Cardiac muscle cell (in vitro differentiated cells and primary cell): ENCODE results near the gene ITGAV. TPM values are rescaled to one million over a fixed set of nuclear protein-coding genes. Genes with fewer than 3 reads are reported as not detected.

Experiments
- DNase-seq, 2 donors: peaks; one replicate each; pipeline versions ENCODE4 v3.0.0 to v3.0.0-alpha.2; 2010 to 2017; ENCODE audit warnings: low read depth in 1 of 2, low spot score in 1 of 2
- H3K27ac ChIP-seq: fragments of 200-600 bp; sonication (generic); 2 replicates; pipeline ENCODE4 v1.5.1; 2016
- H3K27me3 ChIP-seq: fragments of 200-600 bp; sonication (generic); 2 replicates; pipeline ENCODE4 v1.6.0; 2016; ENCODE audit warnings: control low read depth
- H3K36me3 ChIP-seq: fragments of 200-600 bp; sonication (generic); 2 replicates; pipeline ENCODE4 v1.5.1; 2016; ENCODE audit warnings: control low read depth
- H3K4me1 ChIP-seq: fragments of 200-600 bp; sonication (generic); 2 replicates; pipeline ENCODE4 v1.8.1; 2017; ENCODE audit warnings: low read depth, mild to moderate bottlenecking, mixed run types
- H3K4me3 ChIP-seq: fragments of 200-600 bp; sonication (generic); 2 replicates; pipeline ENCODE4 v1.5.1; 2016; ENCODE audit warnings: mild to moderate bottlenecking
- H3K9me3 ChIP-seq: fragments of 200-600 bp; sonication (generic); 2 replicates; pipeline ENCODE4 v1.5.1; 2017; ENCODE audit warnings: low read depth, mild to moderate bottlenecking, control low read depth
- CTCF ChIP-seq: IDR thresholded peaks from 2 replicates; pipeline ENCODE4 v1.5.1; 2012; ENCODE audit warnings: low read depth, mild to moderate bottlenecking, low read length
- polyA plus RNA-seq: library from polyadenylated mRNA; unstranded; fragments of >200 nt; fragmentation: Nextera tagmentation; extraction: Ambion mirVana; gene quantifications from 2 replicates; pipeline ENCODE4 v1.2.1, GENCODE V29; 2016
- total RNA-seq: library from RNA; depleted of rRNA; stranded (reverse); fragments of >200 nt; gene quantifications from 2 replicates; pipeline ENCODE4 v1.2.3, GENCODE V29; 2016

Gene ITGAV
- total and polyA plus RNA-seq, 2 experiments from 2014 or later = 39.4 to 99.8 TPM

GRCh38 chr2:186696290-186696689, 106.4 kb downstream of the ITGAV start:
- no peak for DNase-seq
- Histone ChIP-seq H3K27me3 (peaks cover 18% of the 10 kb centered on the region), H3K9me3 (no peaks in the 10 kb centered on the region), H3K36me3 (no peaks in the 10 kb centered on the region), H3K27ac (no peak overlapping the region), H3K4me1 (no peaks in the 10 kb centered on the region), H3K4me3 (no peak overlapping the region)
- no peak for TF ChIP-seq CTCF

- no peaks in the 10 kb centered on the region for H3K4me1 ChIP-seq
- no peaks in the 10 kb centered on the region for H3K9me3 ChIP-seq
- H3K36me3 ChIP-seq = no peaks in the 10 kb centered on the region
- no peak for TF ChIP-seq CTCF
- no peak overlapping the region for H3K27ac ChIP-seq
- no peak overlapping the region for H3K4me3 ChIP-seq
- peaks cover 18% of the 10 kb centered on the region for H3K27me3 ChIP-seq
- no peak for DNase-seq
Measured at GRCh38 chr2:186696804-186697203, 106.9 kb downstream of the ITGAV start.

GRCh38 chr2:186697536-186697935, 107.7 kb downstream of the ITGAV start:
- no peaks in the 10 kb centered on the region for H3K9me3 ChIP-seq
- H3K4me1 ChIP-seq = no peaks in the 10 kb centered on the region
- no peak overlapping the region for H3K27ac ChIP-seq
- no peak for DNase-seq
- no peak for TF ChIP-seq CTCF
- peaks cover 17% of the 10 kb centered on the region for H3K27me3 ChIP-seq
- no peak overlapping the region for H3K4me3 ChIP-seq
- no peaks in the 10 kb centered on the region for H3K36me3 ChIP-seq

GRCh38 chr2:186699742-186700141, 109.9 kb downstream of the ITGAV start:
- H3K4me1 ChIP-seq = no peaks in the 10 kb centered on the region
- DNase-seq = no peak
- no peak for TF ChIP-seq CTCF
- H3K27me3 ChIP-seq = peaks cover 11% of the 10 kb centered on the region
- no peak overlapping the region for H3K27ac ChIP-seq
- H3K36me3 ChIP-seq = no peaks in the 10 kb centered on the region
- no peaks in the 10 kb centered on the region for H3K9me3 ChIP-seq
- no peak overlapping the region for H3K4me3 ChIP-seq

GRCh38 chr2:186702006-186702405, 112.2 kb downstream of the ITGAV start:
- Histone ChIP-seq H3K36me3 (no peaks in the 10 kb centered on the region), H3K27me3 (no peaks in the 10 kb centered on the region), H3K4me1 (no peaks in the 10 kb centered on the region), H3K9me3 (no peaks in the 10 kb centered on the region), H3K27ac (no peak overlapping the region), H3K4me3 (no peak overlapping the region)
- DNase-seq = no peak
- no peak for TF ChIP-seq CTCF

GRCh38 chr2:186702501-186702900, 112.6 kb downstream of the ITGAV start:
- Histone ChIP-seq H3K27ac (no peak overlapping the region), H3K27me3 (no peaks in the 10 kb centered on the region), H3K4me3 (no peak overlapping the region), H3K36me3 (no peaks in the 10 kb centered on the region), H3K4me1 (no peaks in the 10 kb centered on the region), H3K9me3 (no peaks in the 10 kb centered on the region)
- no peak for TF ChIP-seq CTCF
- DNase-seq = no peak
